ENCODE data around the gene REPS1.

REPS1 gene

GRCh38 chr6:138920906-138921305 lies 67.1 kb downstream of the REPS1 start:
- no peak for DNase-seq

GRCh38 chr6:138914701-138915100 lies 73.4 kb downstream of the REPS1 start:
- DNase-seq: no peak

- DNase-seq: no peak
Observed at GRCh38 chr6:138912308-138912707, 75.7 kb downstream of the REPS1 start.

- DNase-seq: no peak
Observed at GRCh38 chr6:138909975-138910374, 78.1 kb downstream of the REPS1 start.

- no peak for DNase-seq
Observed at GRCh38 chr6:138909511-138909910, 78.5 kb downstream of the REPS1 start.

GRCh38 chr6:138907167-138907566 lies 80.9 kb downstream of the REPS1 start:
- DNase-seq: no peak

GRCh38 chr6:138897031-138897430 lies 91.0 kb downstream of the REPS1 start:
- DNase-seq: no peak

- DNase-seq: no peak
Observed at GRCh38 chr6:138896104-138896756, 91.8 kb downstream of the REPS1 start.

DNA sequence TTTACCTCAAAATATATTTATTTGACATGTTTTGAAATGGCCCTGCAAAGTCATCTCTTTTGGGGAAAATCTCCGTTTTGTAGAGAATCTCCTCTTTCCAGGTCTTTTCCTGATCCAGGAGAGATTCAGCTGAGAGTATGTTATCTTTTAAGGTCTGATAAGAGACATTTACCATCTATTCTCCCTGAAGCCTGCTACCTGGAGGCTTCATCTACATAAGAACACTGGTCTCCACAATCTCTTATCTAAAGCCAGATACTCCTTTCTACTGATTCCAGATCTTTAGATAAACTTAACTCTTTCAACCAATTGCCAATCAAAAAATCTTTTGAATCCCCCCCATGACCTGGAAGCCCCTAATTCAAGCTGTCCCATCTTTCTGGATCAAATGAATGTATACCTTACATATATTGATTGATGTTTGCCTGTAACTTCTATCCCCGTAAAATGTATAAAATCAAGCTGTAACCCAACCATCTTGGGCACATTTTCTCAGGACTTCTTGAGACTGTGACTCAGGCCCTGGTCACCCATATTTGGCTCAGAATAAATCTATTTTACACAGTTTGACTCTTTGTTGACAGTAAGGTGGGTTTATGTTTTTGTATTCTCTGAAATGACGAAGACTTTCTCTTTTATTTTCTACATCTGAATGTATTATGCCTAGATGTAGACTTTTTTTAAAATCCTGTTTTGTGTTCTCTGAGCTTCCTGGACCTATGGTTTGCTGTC lies 96.6 kb downstream of the REPS1 start:
- DNase-seq: no peak

DNA sequence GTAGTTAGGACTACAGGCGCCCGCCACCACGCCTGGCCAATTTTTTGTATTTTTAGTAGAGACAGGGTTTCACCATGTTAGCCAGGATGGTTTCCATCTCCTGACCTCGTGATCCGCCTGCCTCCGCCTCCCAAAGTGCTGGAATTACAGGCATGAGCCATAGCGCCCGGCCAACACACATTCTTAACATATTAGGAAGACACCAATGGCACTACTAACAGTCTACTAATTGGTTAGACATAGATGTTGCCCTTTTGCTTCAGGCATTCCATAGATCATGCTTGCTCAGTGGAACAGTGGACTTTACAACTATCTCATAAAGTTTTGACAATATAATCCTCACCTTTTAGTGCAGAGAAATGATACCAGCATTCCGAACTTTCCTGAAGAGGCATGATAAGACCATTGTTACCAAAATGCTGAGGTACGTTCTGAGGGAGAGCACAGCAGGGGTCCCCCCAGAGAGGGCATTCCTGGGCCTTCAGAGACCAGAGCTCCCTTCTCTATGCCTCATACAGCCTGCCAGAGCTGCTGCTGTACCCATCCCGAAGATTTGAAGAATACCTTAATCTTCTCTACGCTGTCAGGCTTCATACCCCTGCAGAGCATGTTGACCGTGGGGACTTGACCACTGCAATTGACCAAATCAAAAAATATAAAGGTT lies 102.8 kb downstream of the REPS1 start:
- DNase-seq: no peak

DNA sequence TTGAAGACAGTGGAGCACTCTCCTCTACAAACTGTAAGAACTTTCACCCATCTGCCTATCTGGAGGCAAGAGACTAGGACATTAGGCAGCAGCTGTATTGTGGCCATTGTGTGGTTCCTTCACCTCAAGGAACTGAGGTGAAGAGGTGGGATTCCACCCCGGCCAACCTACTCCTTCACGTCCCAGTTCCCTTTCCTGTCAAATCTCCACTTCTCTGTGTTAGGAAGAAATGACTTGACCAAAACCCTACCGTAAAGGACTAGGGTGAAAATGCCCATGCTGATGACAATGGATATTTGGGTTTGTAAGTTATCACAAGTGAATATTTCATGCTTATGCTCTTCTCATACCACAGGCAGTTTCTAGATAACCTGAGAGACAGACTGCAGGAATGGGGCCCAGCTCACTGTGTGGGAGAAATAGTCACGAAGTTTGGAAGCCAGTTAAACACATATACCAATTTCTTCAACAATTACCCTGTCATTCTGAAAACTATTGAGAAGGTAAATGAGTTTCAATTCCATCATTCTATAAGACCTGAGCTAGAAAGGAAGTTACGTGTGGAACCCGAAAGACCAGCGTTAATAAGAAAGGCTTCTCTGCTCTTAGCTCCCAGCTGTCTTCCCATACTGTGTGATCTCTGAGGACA lies 105.6 kb downstream of the REPS1 start:
- DNase-seq: no peak

GRCh38 chr6:138873191-138873590 lies 114.9 kb downstream of the REPS1 start:
- no peak for DNase-seq

DNA sequence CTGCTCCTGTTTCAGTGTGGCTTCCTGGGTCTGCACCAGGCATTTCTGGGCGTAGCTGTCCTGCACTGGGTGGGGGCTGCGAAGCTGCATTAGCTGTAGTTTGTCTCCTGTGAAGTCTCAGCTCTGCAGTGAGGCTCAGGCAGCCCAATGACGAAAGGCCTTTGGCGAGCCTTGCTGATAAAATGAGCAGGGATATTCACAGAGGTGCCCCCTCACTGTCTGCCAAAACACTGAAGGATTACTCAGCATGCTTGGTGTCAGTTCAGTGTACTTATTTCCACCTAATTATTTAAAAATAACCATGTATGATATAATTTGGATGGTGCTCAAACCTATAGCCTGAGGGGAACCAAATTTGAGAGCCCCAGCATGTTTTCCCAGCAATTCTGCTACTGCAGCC lies 118.7 kb downstream of the REPS1 start:
- no peak for DNase-seq

- no peak for DNase-seq
Observed at GRCh38 chr6:138868181-138868580, 119.9 kb downstream of the REPS1 start.

DNA sequence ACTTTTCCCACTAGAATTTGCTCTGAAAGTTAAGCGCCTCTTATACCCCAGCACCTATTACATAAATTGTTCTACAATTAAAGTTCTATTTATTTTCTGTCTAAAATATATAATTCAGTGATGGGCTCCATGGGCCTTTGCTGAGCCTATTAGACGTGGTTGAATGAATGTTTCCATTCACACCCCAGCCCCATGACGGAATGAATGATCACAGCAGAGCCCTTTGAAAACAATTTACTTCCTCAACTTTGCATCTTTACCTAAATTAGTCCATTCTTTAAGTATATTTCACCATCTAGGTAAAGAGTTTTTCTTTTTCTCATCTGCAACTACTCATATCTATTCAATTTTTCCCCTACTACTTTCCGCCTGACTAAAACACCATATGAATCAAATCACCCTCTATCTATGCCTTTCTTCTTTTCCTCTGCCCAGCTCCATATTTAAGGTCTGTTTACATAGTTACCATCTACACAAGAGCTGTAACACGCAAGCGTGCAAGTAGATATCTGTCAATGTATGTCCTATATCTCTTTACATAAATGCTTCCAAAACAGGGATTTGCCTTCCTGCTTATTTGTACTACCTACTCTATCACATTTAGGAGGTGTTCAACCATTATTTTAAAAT lies 122.5 kb downstream of the REPS1 start:
- DNase-seq: no peak

GRCh38 chr6:138864343-138864890 lies 123.6 kb downstream of the REPS1 start:
- no peak for DNase-seq

DNA sequence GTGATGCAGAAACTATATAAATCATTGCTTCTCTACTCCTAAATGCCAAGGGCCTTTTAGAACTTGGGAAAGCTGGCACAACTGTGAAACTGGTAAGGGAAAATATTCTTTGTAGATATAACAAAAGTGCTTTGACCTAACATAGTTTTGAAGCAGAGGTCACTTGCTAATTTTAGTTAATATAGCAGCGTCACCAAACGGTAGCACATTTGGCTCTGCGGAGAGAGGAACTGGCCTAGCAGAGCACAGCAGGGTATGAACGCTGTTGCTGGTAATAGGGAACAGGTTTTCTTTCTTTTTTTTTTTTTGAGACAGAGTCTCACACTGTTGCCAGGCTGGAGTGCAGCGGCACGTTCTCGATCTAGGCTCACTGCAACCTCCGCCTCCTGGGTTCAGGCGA lies 124.7 kb downstream of the REPS1 start:
- no peak for DNase-seq

DNA sequence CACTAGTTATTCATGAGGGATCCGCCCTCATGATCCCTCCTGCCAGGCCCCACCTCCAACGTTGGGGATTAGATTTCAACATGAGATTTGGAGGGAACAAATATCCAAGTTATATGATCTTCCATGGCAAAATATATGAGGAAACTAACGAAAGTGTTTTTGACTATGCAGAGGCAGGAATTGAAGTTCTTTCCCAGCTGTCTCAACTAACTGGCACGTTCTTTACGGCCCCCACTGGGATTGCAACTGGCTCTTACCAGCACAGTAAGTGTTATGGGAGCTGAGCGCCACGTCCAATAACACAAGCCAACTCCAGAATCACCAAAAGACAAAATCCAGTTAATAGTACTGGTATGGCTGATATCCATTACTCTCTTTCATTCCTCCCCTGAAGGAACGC lies 125.6 kb downstream of the REPS1 start:
- DNase-seq: no peak

DNA sequence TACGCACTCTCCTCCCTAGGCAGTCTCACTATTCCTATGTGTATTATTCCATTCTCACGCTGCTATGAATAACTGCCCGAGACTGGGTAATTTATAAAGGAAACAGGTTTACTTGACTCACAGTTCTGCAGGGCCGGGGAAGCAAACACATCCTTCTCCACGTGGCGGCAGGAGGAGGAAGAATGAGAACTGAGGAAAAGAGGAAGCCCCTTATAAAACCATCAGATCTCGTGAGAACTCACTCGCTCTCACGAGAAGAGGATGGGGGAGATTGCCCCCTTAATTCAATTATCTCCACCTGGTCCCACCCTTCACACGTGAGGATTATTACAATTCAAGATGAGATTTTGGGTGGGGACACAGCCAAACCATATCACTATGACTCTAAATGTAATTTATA lies 130.3 kb downstream of the REPS1 start:
- DNase-seq: no peak

DNA sequence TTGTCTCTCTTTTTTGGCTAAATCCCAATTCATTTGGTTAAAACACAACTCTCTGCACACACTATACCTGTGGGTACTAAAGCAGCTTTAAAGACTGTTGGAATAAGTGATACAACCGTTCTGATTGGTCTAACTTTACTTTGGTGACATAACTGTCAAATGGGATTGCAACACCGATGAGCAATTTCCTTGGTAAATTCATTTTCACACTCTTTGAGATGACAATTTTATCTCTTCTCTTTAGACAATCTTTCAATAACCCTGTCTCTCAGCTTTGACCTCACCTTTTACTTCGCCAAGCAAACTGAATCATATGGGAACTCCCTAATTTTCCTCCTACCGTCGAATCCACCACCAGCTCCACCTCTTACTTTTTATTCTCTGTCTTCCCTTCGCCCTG lies 131.4 kb downstream of the REPS1 start:
- no peak for DNase-seq
